IPS-18c (cell line): ENCODE measurements around the gene WDR35.

Experiments
- H3K4me3 ChIP-seq: 2 replicates; pipeline ENCODE4 v1.7.0; 2013; ENCODE audit warnings: low read depth, mild to moderate bottlenecking, low read length, moderate library complexity; ENCODE audit not compliant: insufficient read depth
- H3K9me3 ChIP-seq: one replicate; pipeline ENCODE4 v1.6.1; 2013; ENCODE audit warnings: mild to moderate bottlenecking, low read length, moderate library complexity; ENCODE audit not compliant: control insufficient read depth, insufficient read depth

The WDR35 gene

GRCh38 chr2:20013126-20013849 is 23.4 kb upstream of the WDR35 start:
- peak overlapping the region; percentile 59 for H3K4me3 ChIP-seq

GRCh38 chr2:20012282-20013125 is 22.6 kb upstream of the WDR35 start, which contains the start of gene MATN3:
MATN3 (minus strand) TSS chr2:20012668; CDS start chr2:20012631, 37 bp downstream.
- peak within 1 kb of the TSS; percentile 59 for H3K4me3 ChIP-seq
- H3K9me3 ChIP-seq = no peaks in the 10 kb centered on the region

More at GRCh38 chr2:20013126-20013849, 23.4 kb upstream of the WDR35 start:
- no peaks in the 10 kb centered on the region for H3K9me3 ChIP-seq

- peak overlapping the region; percentile 59 for H3K4me3 ChIP-seq
These were observed 22.1 kb upstream of the WDR35 start for GRCh38 chr2:20012032-20012281.

DNA sequence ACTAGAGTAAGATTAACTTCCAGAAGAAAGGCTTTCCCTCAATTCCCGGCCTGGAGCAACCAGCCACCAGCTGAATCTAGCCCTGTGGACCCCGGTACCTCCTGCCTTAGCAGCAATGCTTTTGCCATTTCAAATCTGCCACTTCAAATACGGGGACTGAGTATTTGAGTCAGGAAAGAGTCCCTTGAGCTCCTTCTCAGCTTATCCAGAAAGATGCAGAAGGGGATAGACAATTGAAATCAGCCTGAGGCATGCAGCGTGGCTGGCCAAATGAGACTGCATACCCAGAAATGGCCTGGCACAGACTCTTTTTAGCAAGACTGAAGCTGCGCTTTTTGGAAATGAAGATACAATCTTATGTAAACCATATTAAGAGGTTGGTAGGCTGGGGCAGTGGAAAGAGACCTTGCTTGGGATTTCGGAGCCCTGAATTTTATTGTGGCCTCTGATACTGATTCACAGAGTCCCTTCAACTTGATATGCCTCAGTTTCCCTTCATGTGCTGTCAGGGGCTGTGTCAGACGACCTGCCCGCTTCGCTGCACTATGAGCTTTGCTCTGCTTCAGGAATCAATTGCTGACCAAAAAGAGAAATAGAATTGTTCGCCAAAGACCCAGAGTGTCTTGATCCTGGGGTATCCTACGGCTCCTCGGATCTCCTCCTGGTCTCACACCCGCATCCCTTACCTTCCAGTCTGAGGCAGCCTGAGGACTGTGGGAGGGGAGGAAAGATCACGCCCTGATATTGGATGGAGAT is 21.5 kb upstream of the WDR35 start:
- Histone ChIP-seq H3K4me3 (no peak overlapping the region), H3K9me3 (no peaks in the 10 kb centered on the region)

More at GRCh38 chr2:20012032-20012281, 22.1 kb upstream of the WDR35 start:
- H3K9me3 ChIP-seq = no peaks in the 10 kb centered on the region

- no peak overlapping the region for H3K4me3 ChIP-seq
- H3K9me3 ChIP-seq = no peaks in the 10 kb centered on the region
These were observed 18.8 kb upstream of the WDR35 start for GRCh38 chr2:20008703-20009102.

DNA sequence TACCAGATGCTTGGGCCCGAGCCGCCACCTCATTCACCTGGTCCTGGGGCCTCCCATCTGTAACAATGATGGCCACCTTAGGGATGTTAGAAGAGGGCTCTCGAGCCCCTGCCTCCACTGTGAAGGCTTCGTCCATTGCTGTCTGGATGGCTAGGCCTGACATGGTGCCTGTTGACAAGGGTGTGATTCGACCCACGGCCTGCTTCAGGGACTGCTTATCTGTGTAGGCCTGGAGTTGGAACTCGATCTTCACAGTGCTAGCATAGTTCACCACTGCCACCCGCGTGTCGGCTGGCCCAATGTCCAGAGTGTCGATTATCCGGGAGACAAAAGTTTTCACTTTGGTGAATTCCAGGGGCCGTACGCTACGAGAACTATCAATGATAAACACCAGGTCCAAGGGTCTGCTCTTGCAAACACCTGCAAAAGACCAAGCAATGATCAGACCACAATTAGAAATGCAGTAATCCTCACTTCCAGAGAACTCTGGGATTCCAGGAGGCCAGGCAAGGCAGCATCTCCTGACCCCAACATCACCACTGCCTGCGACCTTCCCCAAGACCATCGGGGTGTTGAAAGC is 16.1 kb upstream of the WDR35 start:
- Histone ChIP-seq H3K9me3 (no peaks in the 10 kb centered on the region), H3K4me3 (no peak overlapping the region)

- H3K4me3 ChIP-seq = no peak overlapping the region
- no peaks in the 10 kb centered on the region for H3K9me3 ChIP-seq
These were observed 15.2 kb upstream of the WDR35 start for GRCh38 chr2:20005067-20005627.

DNA sequence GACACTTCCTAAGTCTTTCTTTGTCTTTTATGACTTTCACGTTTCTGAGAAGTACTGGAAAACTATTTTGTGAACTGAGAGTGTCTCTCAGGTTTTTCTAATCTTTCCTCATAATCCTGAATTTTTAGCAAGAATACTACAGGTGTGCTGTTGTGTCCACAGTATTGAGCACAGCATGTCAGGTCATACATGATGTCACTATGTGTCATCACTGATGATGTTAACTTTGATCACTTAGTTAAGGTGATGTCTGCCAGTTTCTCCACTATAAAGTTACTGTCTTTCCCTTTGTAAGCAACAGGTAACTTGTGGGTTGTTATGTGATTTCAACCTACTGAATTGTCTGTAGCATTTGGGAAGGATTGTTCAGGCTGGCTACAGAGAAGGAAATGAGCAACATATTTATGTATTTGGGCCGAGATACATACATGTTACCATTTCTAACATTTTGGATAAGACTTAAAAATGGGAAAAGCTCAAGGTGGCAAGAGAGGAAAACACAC is 11.5 kb upstream of the WDR35 start:
- no peaks in the 10 kb centered on the region for H3K9me3 ChIP-seq
- H3K4me3 ChIP-seq = no peak overlapping the region

DNA sequence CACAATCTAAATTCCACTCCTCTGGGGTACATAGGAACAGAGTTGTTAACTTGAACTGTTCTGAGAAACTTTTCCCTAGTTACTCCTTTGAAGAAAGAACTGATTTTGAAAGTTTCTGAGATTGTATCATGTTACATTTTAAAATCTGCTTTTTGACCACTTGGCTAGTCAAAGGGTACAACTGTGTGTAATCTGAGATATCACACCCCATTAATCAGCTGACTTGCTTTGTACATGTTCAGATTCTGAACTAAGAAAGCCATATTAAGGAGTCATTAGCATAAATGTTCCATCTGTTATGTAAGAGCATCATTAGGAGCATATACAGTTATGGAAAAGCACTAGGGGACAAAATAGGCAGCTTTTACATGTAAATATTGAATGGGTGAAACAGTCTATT is 3.8 kb upstream of the WDR35 start:
- H3K4me3 ChIP-seq = no peak overlapping the region
- no peaks in the 10 kb centered on the region for H3K9me3 ChIP-seq

DNA sequence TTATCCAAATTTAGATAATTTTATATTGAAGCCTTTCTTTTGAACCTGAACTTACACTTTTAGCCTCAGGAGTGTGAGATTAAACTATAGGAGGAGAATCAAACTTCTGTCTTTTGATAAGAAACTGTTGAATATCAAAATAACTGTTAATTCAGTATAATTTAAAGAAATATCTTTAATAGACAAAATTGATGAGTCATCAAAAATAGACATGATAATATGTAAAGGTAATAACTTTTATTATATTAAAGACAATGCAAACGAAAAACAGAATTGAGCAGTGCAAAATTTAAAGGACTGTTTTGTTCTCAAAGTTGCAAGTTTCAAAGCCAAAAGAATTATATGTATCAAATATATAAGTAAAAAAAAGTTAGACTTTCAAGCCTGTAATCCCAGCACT is 2.0 kb upstream of the WDR35 start:
- H3K9me3 ChIP-seq = no peaks in the 10 kb centered on the region
- H3K4me3 ChIP-seq = no peak overlapping the region

DNA sequence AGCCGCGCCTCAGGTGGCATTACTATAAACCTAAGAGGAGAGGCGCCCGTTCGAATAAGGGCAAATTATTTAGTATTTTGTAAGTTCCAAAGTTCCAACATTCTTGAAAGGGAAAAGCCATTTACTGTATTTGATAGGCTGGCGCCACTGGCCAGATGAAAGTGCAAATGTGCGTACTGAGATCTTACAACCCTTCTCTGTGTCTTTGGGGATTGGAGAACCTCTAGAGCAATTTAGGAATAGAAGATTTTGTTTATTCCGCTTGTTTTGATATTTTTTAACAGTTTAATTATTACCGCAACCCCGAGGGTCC is 467 bp upstream of the WDR35 start:
- Histone ChIP-seq H3K9me3 (no peaks in the 10 kb centered on the region), H3K4me3 (peak overlapping the region; percentile 91)

GRCh38 chr2:19989342-19989666 is 601 bp downstream of the WDR35 start:
- Histone ChIP-seq H3K9me3 (no peaks in the 10 kb centered on the region), H3K4me3 (peak overlapping the region; percentile 91)

- H3K9me3 ChIP-seq = no peaks in the 10 kb centered on the region
- H3K4me3 ChIP-seq = peak overlapping the region; percentile 91; the same call in 1 of the 2 replicates
These were observed 1.3 kb downstream of the WDR35 start for GRCh38 chr2:19988600-19988999.

DNA sequence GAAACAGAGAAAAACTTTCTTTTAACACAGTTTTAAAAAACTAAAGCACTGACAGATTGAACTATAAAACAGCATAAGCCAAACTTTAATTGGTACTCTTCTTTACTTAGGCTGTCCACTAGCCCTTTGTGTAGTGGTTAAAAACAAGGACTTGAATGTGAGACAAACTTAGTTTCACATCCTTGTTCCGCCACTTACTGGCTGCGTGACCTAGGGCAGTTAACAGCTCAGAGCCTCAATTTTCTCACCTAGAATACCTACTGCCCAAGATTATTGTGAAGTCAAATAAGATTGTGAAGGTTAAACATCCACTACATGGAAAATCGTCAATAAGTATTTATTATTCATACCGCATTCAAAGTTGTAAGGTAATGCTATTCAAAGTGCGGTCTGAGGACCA is 2.0 kb downstream of the WDR35 start:
- Histone ChIP-seq H3K9me3 (no peaks in the 10 kb centered on the region), H3K4me3 (no peak overlapping the region)

GRCh38 chr2:19982268-19982667 is 7.6 kb downstream of the WDR35 start:
- Histone ChIP-seq H3K4me3 (no peak overlapping the region), H3K9me3 (no peaks in the 10 kb centered on the region)

- H3K4me3 ChIP-seq = no peak overlapping the region
- no peaks in the 10 kb centered on the region for H3K9me3 ChIP-seq
These were observed 10.0 kb downstream of the WDR35 start for GRCh38 chr2:19979932-19980331.

- no peak overlapping the region for H3K4me3 ChIP-seq
- no peaks in the 10 kb centered on the region for H3K9me3 ChIP-seq
These were observed 16.4 kb downstream of the WDR35 start for GRCh38 chr2:19973466-19973865.
